Activated CD4-positive, alpha-beta T cell treated with anti-CD3 and anti-CD28 coated beads, Interleukin-2, amount 10 ng/mL, durations not matched to agents 24 days and 14 days (primary cell): Measurements from ENCODE around the gene XPNPEP2. TPM values are rescaled to one million over a fixed set of nuclear protein-coding genes. Genes with fewer than 3 reads are reported as not detected.

Experiments
- DNase-seq: peaks from one replicate; pipeline ENCODE4 v3.0.0; 2022
- H3K27ac Mint-ChIP-seq: one replicate; pipeline ENCODE4 v1.8.0; 2022; ENCODE audit warnings: mild to moderate bottlenecking, mixed read lengths
- H3K27me3 Mint-ChIP-seq: one replicate; pipeline ENCODE4 v1.8.0; 2022; ENCODE audit warnings: mixed read lengths
- H3K36me3 Mint-ChIP-seq: one replicate; pipeline ENCODE4 v1.8.0; 2022; ENCODE audit warnings: low read depth, mild to moderate bottlenecking, mixed read lengths
- H3K4me1 Mint-ChIP-seq: one replicate; pipeline ENCODE4 v1.8.0; 2021; ENCODE audit warnings: mixed read lengths
- H3K4me3 Mint-ChIP-seq: one replicate; pipeline ENCODE4 v1.8.0; 2022; ENCODE audit warnings: mild to moderate bottlenecking, moderate library complexity, mixed read lengths
- H3K9me3 Mint-ChIP-seq: one replicate; pipeline ENCODE4 v1.8.0; 2021; ENCODE audit warnings: mixed read lengths
- intact Hi-C: fragments of 100-400 bp; cut with micrococcal nuclease; formaldehyde crosslinking; loops from one replicate; pipeline ENCODE4 v1.15.1; 2023
- total RNA-seq: library from RNA; stranded (reverse); gene quantifications from 2 replicates; pipeline ENCODE4 v1.2.3, GENCODE V29; 2022

The XPNPEP2 gene
- total RNA-seq, 1 donor from 2014 or later, result 0.28 TPM

- Mint-ChIP-seq H3K27me3 (no peaks in the 10 kb centered on the region), H3K27ac (no peak overlapping the region), H3K4me3 (no peak overlapping the region), H3K4me1 (peaks cover 39% of the 10 kb centered on the region), H3K9me3 (no peaks in the 10 kb centered on the region), H3K36me3 (no peaks in the 10 kb centered on the region)
- intact Hi-C loops, result no loop called here
- DNase-seq, result no peak
Measured at GRCh38 chrX:129747533-129747932, 8.8 kb downstream of the XPNPEP2 start.

GRCh38 chrX:129748305-129748704, 9.5 kb downstream of the XPNPEP2 start:
- no peak overlapping the region for H3K27ac Mint-ChIP-seq
- H3K4me1 Mint-ChIP-seq, result peaks cover 37% of the 10 kb centered on the region
- intact Hi-C loops, result no loop called here
- no peaks in the 10 kb centered on the region for H3K36me3 Mint-ChIP-seq
- H3K9me3 Mint-ChIP-seq, result no peaks in the 10 kb centered on the region
- no peaks in the 10 kb centered on the region for H3K27me3 Mint-ChIP-seq
- no peak overlapping the region for H3K4me3 Mint-ChIP-seq
- DNase-seq, result no peak

GRCh38 chrX:129749069-129749468, 10.3 kb downstream of the XPNPEP2 start:
- Mint-ChIP-seq H3K4me1 (peaks cover 31% of the 10 kb centered on the region), H3K27me3 (no peaks in the 10 kb centered on the region), H3K36me3 (no peaks in the 10 kb centered on the region)

GRCh38 chrX:129750971-129751370, 12.2 kb downstream of the XPNPEP2 start:
- Mint-ChIP-seq H3K27ac (no peak overlapping the region), H3K27me3 (no peaks in the 10 kb centered on the region), H3K4me1 (peaks cover 29% of the 10 kb centered on the region), H3K4me3 (no peak overlapping the region), H3K36me3 (no peaks in the 10 kb centered on the region), H3K9me3 (no peaks in the 10 kb centered on the region)
- intact Hi-C loops, result no loop called here
- no peak for DNase-seq

More at GRCh38 chrX:129749069-129749468, 10.3 kb downstream of the XPNPEP2 start:
- H3K4me3 Mint-ChIP-seq, result no peak overlapping the region
- no peak for DNase-seq
- intact Hi-C loops, result no loop called here
- H3K27ac Mint-ChIP-seq, result no peak overlapping the region
- no peaks in the 10 kb centered on the region for H3K9me3 Mint-ChIP-seq

- intact Hi-C loops, result loop anchor here (5.0 kb wide), 1 partner anchor 43 kb away; no protein-coding TSS in a partner anchor
- peak overlapping the region; percentile 54 for H3K4me3 Mint-ChIP-seq
- H3K4me1 Mint-ChIP-seq, result peaks cover 39% of the 10 kb centered on the region
- peak overlapping the region; percentile 82 for H3K27ac Mint-ChIP-seq
- H3K27me3 Mint-ChIP-seq, result no peaks in the 10 kb centered on the region
- DNase-seq, result peak; percentile 68
- no peaks in the 10 kb centered on the region for H3K9me3 Mint-ChIP-seq
- no peaks in the 10 kb centered on the region for H3K36me3 Mint-ChIP-seq
Measured at GRCh38 chrX:129754056-129755024, 15.6 kb downstream of the XPNPEP2 start.

- peaks cover 52% of the 10 kb centered on the region for H3K4me1 Mint-ChIP-seq
- H3K36me3 Mint-ChIP-seq, result no peaks in the 10 kb centered on the region
- no peaks in the 10 kb centered on the region for H3K9me3 Mint-ChIP-seq
- peak overlapping the region; percentile 57 for H3K4me3 Mint-ChIP-seq
- intact Hi-C loops, result loop anchor here (2.0 to 5.0 kb wide), 2 partner anchors 41 to 67 kb away; no protein-coding TSS in a partner anchor
- peak; percentile 77 for DNase-seq
- H3K27me3 Mint-ChIP-seq, result no peaks in the 10 kb centered on the region
- peak overlapping the region; percentile 81 for H3K27ac Mint-ChIP-seq
Measured at GRCh38 chrX:129755779-129756650, 17.2 kb downstream of the XPNPEP2 start.

GRCh38 chrX:129759576-129760061, 20.8 kb downstream of the XPNPEP2 start:
- peaks cover 43% of the 10 kb centered on the region for H3K4me1 Mint-ChIP-seq
- H3K4me3 Mint-ChIP-seq, result peak overlapping the region; percentile 44
- no peaks in the 10 kb centered on the region for H3K27me3 Mint-ChIP-seq

GRCh38 chrX:129760155-129760554, 21.4 kb downstream of the XPNPEP2 start:
- no peaks in the 10 kb centered on the region for H3K9me3 Mint-ChIP-seq
- intact Hi-C loops, result loop anchor here (1.0 kb wide), 1 partner anchor 9 kb away; no protein-coding TSS in a partner anchor
- peaks cover 2% of the 10 kb centered on the region for H3K36me3 Mint-ChIP-seq
- no peak for DNase-seq
- peak overlapping the region; percentile 12 for H3K4me3 Mint-ChIP-seq
- no peaks in the 10 kb centered on the region for H3K27me3 Mint-ChIP-seq
- peaks cover 37% of the 10 kb centered on the region for H3K4me1 Mint-ChIP-seq
- peak overlapping the region; percentile 93 for H3K27ac Mint-ChIP-seq

More at GRCh38 chrX:129759576-129760061, 20.8 kb downstream of the XPNPEP2 start:
- intact Hi-C loops, result loop anchor here (1.0 to 5.0 kb wide), 3 partner anchors 10 to 38 kb away; no protein-coding TSS in a partner anchor
- Mint-ChIP-seq H3K9me3 (no peaks in the 10 kb centered on the region), H3K27ac (peak overlapping the region; percentile 93), H3K36me3 (peaks cover 2% of the 10 kb centered on the region)
- DNase-seq, result peak; percentile 87

GRCh38 chrX:129760981-129761380, 22.2 kb downstream of the XPNPEP2 start:
- Mint-ChIP-seq H3K27me3 (no peaks in the 10 kb centered on the region), H3K9me3 (no peaks in the 10 kb centered on the region), H3K36me3 (peaks cover 2% of the 10 kb centered on the region), H3K4me3 (no peak overlapping the region), H3K4me1 (peaks cover 34% of the 10 kb centered on the region), H3K27ac (no peak overlapping the region)
- no peak for DNase-seq
- intact Hi-C loops, result loop anchor here (1.0 kb wide), 1 partner anchor 8 kb away; no protein-coding TSS in a partner anchor

- no peak overlapping the region for H3K27ac Mint-ChIP-seq
Measured at GRCh38 chrX:129761596-129761995, 22.8 kb downstream of the XPNPEP2 start.

GRCh38 chrX:129762448-129762847, 23.7 kb downstream of the XPNPEP2 start:
- H3K9me3 Mint-ChIP-seq, result no peaks in the 10 kb centered on the region
- DNase-seq, result no peak
- intact Hi-C loops, result no loop called here
- H3K4me1 Mint-ChIP-seq, result peaks cover 32% of the 10 kb centered on the region
- H3K27me3 Mint-ChIP-seq, result no peaks in the 10 kb centered on the region
- H3K36me3 Mint-ChIP-seq, result peaks cover 2% of the 10 kb centered on the region
- H3K27ac Mint-ChIP-seq, result no peak overlapping the region
- no peak overlapping the region for H3K4me3 Mint-ChIP-seq

More at GRCh38 chrX:129761596-129761995, 22.8 kb downstream of the XPNPEP2 start:
- Mint-ChIP-seq H3K36me3 (peaks cover 2% of the 10 kb centered on the region), H3K9me3 (no peaks in the 10 kb centered on the region), H3K4me1 (peaks cover 32% of the 10 kb centered on the region), H3K27me3 (no peaks in the 10 kb centered on the region), H3K4me3 (no peak overlapping the region)
- DNase-seq, result no peak
- intact Hi-C loops, result no loop called here

GRCh38 chrX:129763666-129764065, 24.9 kb downstream of the XPNPEP2 start:
- Mint-ChIP-seq H3K9me3 (no peaks in the 10 kb centered on the region), H3K4me1 (peaks cover 35% of the 10 kb centered on the region), H3K4me3 (no peak overlapping the region), H3K27ac (no peak overlapping the region), H3K36me3 (peaks cover 2% of the 10 kb centered on the region), H3K27me3 (no peaks in the 10 kb centered on the region)
- intact Hi-C loops, result no loop called here
- DNase-seq, result no peak

- no peaks in the 10 kb centered on the region for H3K36me3 Mint-ChIP-seq
- H3K27ac Mint-ChIP-seq, result peak overlapping the region; percentile 90
- no peak for DNase-seq
- intact Hi-C loops, result no loop called here
- no peaks in the 10 kb centered on the region for H3K27me3 Mint-ChIP-seq
- peaks cover 42% of the 10 kb centered on the region for H3K4me1 Mint-ChIP-seq
- H3K9me3 Mint-ChIP-seq, result no peaks in the 10 kb centered on the region
- no peak overlapping the region for H3K4me3 Mint-ChIP-seq
Measured at GRCh38 chrX:129768186-129768585, 29.4 kb downstream of the XPNPEP2 start.
